Measurements from ENCODE around the gene LINGO4. TPM values are rescaled to one million over a fixed set of nuclear protein-coding genes. Genes with fewer than 3 reads are reported as not detected.

LINGO4 gene
- total and polyA plus RNA-seq, 2 of the 13 experiments (the other 11 are each of a cell fraction or from before 2014, with no cell fraction given), result 0.02 to 0.05 TPM

- in situ Hi-C loops (cut with HindIII; ENCODE audit: extremely low pct_ligation_motif_present, low pct_unique_long_range_greater_than_20kb), result no loop called here
- Histone ChIP-seq H2AFZ (ENCODE audit: low read length) (no peak overlapping the region), H3K4me1 (ENCODE audit: insufficient read depth, low read length) (peaks cover 9% of the 10 kb centered on the region), H3K36me3 (replicated peaks in 1 of 2; ENCODE audit: control insufficient read depth in 1 of 2, insufficient read depth in 2 of 2, low read length in 2 of 2) (no peaks in the 10 kb centered on the region), H3K4me3 (replicated peaks in 1 of 3; ENCODE audit: insufficient read depth in 1 of 3, low read depth in 2 of 3, low read length in 3 of 3) (no peak overlapping the region), H3K27me3 (ENCODE audit: control insufficient read depth in 1 of 2, insufficient read depth in 2 of 2, low read length in 2 of 2) (peaks cover 1 to 57% of the 10 kb centered on the region in 2 experiments; a peak in 2 of 5 replicates), H3K79me2 (ENCODE audit: insufficient read depth, low read length) (no peaks in the 10 kb centered on the region), H3K9ac (ENCODE audit: insufficient read depth, low read depth, low read length) (no peak overlapping the region), H4K20me1 (ENCODE audit: insufficient read depth, low read length) (no peaks in the 10 kb centered on the region), H3K9me3 (ENCODE audit: low read length) (no peaks in the 10 kb centered on the region), H3K27ac (ENCODE audit: extremely low read length, insufficient read depth, low read length) (no peak overlapping the region), H3K4me2 (ENCODE audit: low read depth, low read length) (no peak overlapping the region)
- ATAC-seq, result no peak
- ChIA-PET POLR2A (no interaction called here), CTCF (ENCODE audit: low intra/inter-chr PET ratio, low total read pairs) (no interaction called here)
- no TSS peak for BruUV-seq (replicated peaks)
- 5% methylated on average over 10 of the region's 11 CpGs for WGBS (ENCODE audit: low lambda C conversion rate)
- DNase-seq (ENCODE audit: low spot score), result no peak
- no peak for FAIRE-seq
- no peak for TF ChIP-seq TARDBP (CRISPR knock-in tag; IDR thresholded peaks at IDR 0.05)
- no peak for TF ChIP-seq SIX4 (CRISPR knock-in tag; IDR thresholded peaks at IDR 0.05)
- TF ChIP-seq MIER3 (CRISPR knock-in tag; IDR thresholded peaks at IDR 0.05; ENCODE audit: borderline replicate concordance), result no peak
- TF ChIP-seq ZNF17 (CRISPR knock-in tag; IDR thresholded peaks at IDR 0.05), result no peak
- intact Hi-C loops (cut with micrococcal nuclease; ENCODE audit: unreplicated experiment), result no loop called here
These were observed 42.8 kb upstream of the LINGO4 start for GRCh38 chr1:151847867-151848596.

GRCh38 chr1:151846686-151847237, 41.5 kb upstream of the LINGO4 start:
- BruUV-seq (replicated peaks), result no TSS peak
- no peak for FAIRE-seq
- 54% methylated on average over 8 of the region's 8 CpGs for WGBS (ENCODE audit: low lambda C conversion rate)
- Histone ChIP-seq H2AFZ (ENCODE audit: low read length) (no peak overlapping the region), H3K4me1 (ENCODE audit: insufficient read depth, low read length) (peaks cover 11% of the 10 kb centered on the region), H3K79me2 (ENCODE audit: insufficient read depth, low read length) (no peaks in the 10 kb centered on the region), H3K9ac (ENCODE audit: insufficient read depth, low read depth, low read length) (no peak overlapping the region), H3K4me2 (ENCODE audit: low read depth, low read length) (no peak overlapping the region), H3K4me3 (replicated peaks in 1 of 3; ENCODE audit: insufficient read depth in 1 of 3, low read depth in 2 of 3, low read length in 3 of 3) (no peak overlapping the region), H4K20me1 (ENCODE audit: insufficient read depth, low read length) (no peaks in the 10 kb centered on the region), H3K27me3 (ENCODE audit: control insufficient read depth in 1 of 2, insufficient read depth in 2 of 2, low read length in 2 of 2) (peaks cover 0 to 44% of the 10 kb centered on the region in 2 experiments; a peak in 2 of 5 replicates), H3K9me3 (ENCODE audit: low read length) (no peaks in the 10 kb centered on the region), H3K27ac (ENCODE audit: extremely low read length, insufficient read depth, low read length) (no peak overlapping the region), H3K36me3 (replicated peaks in 1 of 2; ENCODE audit: control insufficient read depth in 1 of 2, insufficient read depth in 2 of 2, low read length in 2 of 2) (no peaks in the 10 kb centered on the region)
- intact Hi-C loops (cut with micrococcal nuclease; ENCODE audit: unreplicated experiment) (no loop called here), in situ Hi-C loops (cut with HindIII; ENCODE audit: extremely low pct_ligation_motif_present, low pct_unique_long_range_greater_than_20kb) (no loop called here)
- ChIA-PET POLR2A (no interaction called here), CTCF (ENCODE audit: low intra/inter-chr PET ratio, low total read pairs) (no interaction called here)
- no peak for DNase-seq (ENCODE audit: low spot score)
- no peak for ATAC-seq
- TF ChIP-seq SALL2 (CRISPR knock-in tag; IDR thresholded peaks at IDR 0.05) (no peak), DBP (CRISPR knock-in tag; IDR thresholded peaks at IDR 0.05; ENCODE audit: not compliant biosample characterization) (no peak), CREB3 (CRISPR knock-in tag; IDR thresholded peaks at IDR 0.05) (no peak), TRIM22 (IDR thresholded peaks at IDR 0.05) (no peak), ZNF503 (CRISPR knock-in tag; IDR thresholded peaks at IDR 0.05) (no peak), CERS6 (CRISPR knock-in tag; IDR thresholded peaks at IDR 0.05) (no peak)

Measured in HepG2 (cell line).